NT2/D1 (cell line): Measurements from ENCODE around the gene NCOA3.

Experiments used
- SUZ12 ChIP-seq: IDR thresholded peaks from 2 replicates; pipeline ENCODE4 v1.6.1; 2011; ENCODE audit not compliant: insufficient read length, insufficient read depth; ENCODE audit errors: extremely low read depth
- YY1 ChIP-seq: IDR thresholded peaks from 2 replicates; pipeline ENCODE4 v1.6.1; 2011; ENCODE audit not compliant: insufficient read length, insufficient read depth
- ZNF274 ChIP-seq: IDR thresholded peaks from 2 replicates; pipeline ENCODE4 v1.6.1; 2011; ENCODE audit warnings: mild to moderate bottlenecking, low read depth, low read length

- TF ChIP-seq SUZ12 (no peak), ZNF274 (no peak), YY1 (no peak)
Measured at GRCh38 chr20:47487175-47487917, 14.3 kb upstream of the NCOA3 start.
